ENCODE data around the gene CDR2.
"Not testable (repeated sequence)": the region's sequence is repeated elsewhere in the genome, so short reads cannot be mapped to it uniquely, and the experiment has no call there.

DNA sequence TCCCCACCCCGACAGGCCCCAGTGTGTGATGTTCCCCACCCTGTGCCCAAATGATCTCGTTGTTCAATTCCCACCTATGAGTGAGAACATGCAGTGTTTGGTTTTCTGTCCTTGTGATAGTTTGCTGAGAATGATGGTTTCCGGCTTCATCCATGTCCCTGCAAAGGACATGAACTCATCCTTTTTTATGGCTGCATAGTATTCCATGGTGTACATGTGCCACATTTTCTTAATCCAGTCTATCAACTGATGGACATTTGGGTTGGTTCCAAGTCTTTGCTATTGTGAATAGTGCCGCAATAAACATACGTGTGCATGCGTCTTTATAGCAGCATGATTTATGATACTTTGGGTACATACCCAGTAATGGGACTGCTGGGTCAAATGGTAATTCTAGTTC, 23.4 kb downstream of the CDR2 start:
- TF ChIP-seq CTCF, POLR2A (IDR thresholded peaks at IDR 0.05): not testable (repeated sequence)

Data from heart left ventricle (tissue), 13 donors.